WTC11 (cell line): ENCODE measurements around the gene SEC31B. TPM values are rescaled to one million over a fixed set of nuclear protein-coding genes. Genes with fewer than 3 reads are reported as not detected.

Source experiments
- ATAC-seq: fragments of 200-7000 bp; cut with Tn5 transposase; 2 replicates; pipeline ENCODE4 v1.10.0; 2021; ENCODE audit warnings: mild to moderate bottlenecking, moderate library complexity
- CTCF ChIA-PET: fragments of 300-600 bp; sonication (Branson Sonifier 250); formaldehyde crosslinking; loops from one replicate; lab custom pipeline; 2021; ENCODE audit warnings: antibody characterized with exemption; lab: Charles Lee
- POLR2A ChIA-PET: fragments of 350-600 bp; sonication (Branson Sonifier 250); formaldehyde crosslinking; loops from one replicate; lab custom pipeline; 2021; ENCODE audit warnings: antibody characterized with exemption; lab: Charles Lee
- DNase-seq: peaks from one replicate; pipeline ENCODE4 v3.0.0; 2021; ENCODE audit warnings: low spot score
- H3K27ac Mint-ChIP-seq: 2 replicates; pipeline ENCODE4 v1.8.0; 2021; ENCODE audit warnings: mixed read lengths
- H3K27me3 Mint-ChIP-seq: 2 replicates; pipeline ENCODE4 v1.8.0; 2021; ENCODE audit warnings: low read depth, mild to moderate bottlenecking, moderate library complexity, mixed read lengths
- H3K36me3 Mint-ChIP-seq: 2 replicates; pipeline ENCODE4 v1.8.0; 2021; ENCODE audit warnings: mixed read lengths
- H3K4me1 Mint-ChIP-seq: 2 replicates; pipeline ENCODE4 v1.8.0; 2022; ENCODE audit warnings: mixed read lengths
- H3K4me3 Mint-ChIP-seq: 2 replicates; pipeline ENCODE4 v1.8.0; 2021; ENCODE audit warnings: mild to moderate bottlenecking, moderate library complexity, mixed read lengths
- H3K9me3 Mint-ChIP-seq: 2 replicates; pipeline ENCODE4 v1.8.0; 2021; ENCODE audit warnings: mixed read lengths
- CBFB ChIP-seq: sonication (generic); formaldehyde crosslinking; IDR thresholded peaks from 2 replicates; pipeline ENCODE4 v1.8.1; 2022; ENCODE audit warnings: mild to moderate bottlenecking, low read depth, missing genetic modification reagents
- CDX4 ChIP-seq: fragments of 250-450 bp; sonication (Bioruptor Pico); IDR thresholded peaks from 2 replicates; pipeline ENCODE4 v1.9.0; 2021; ENCODE audit warnings: moderate library complexity, mild to moderate bottlenecking, inconsistent platforms, borderline replicate concordance
- CREB1 ChIP-seq: sonication (generic); formaldehyde crosslinking; IDR thresholded peaks from 2 replicates; pipeline ENCODE4 v1.8.0; 2023; ENCODE audit warnings: mild to moderate bottlenecking, missing genetic modification reagents
- FOXJ3 ChIP-seq: sonication (generic); formaldehyde crosslinking; IDR thresholded peaks from 2 replicates; pipeline ENCODE4 v1.9.0; 2021; ENCODE audit warnings: missing genetic modification reagents, mild to moderate bottlenecking, borderline replicate concordance
- HMGXB4 ChIP-seq: sonication (generic); formaldehyde crosslinking; IDR thresholded peaks from 2 replicates; pipeline ENCODE4 v1.8.1; 2023; ENCODE audit warnings: mild to moderate bottlenecking, moderate library complexity, missing genetic modification reagents
- NFE2L1 ChIP-seq: sonication (generic); formaldehyde crosslinking; IDR thresholded peaks from 2 replicates; pipeline ENCODE4 v1.8.1; 2023; ENCODE audit warnings: missing genetic modification reagents
- NR1H2 ChIP-seq: sonication (generic); formaldehyde crosslinking; IDR thresholded peaks from 2 replicates; pipeline ENCODE4 v1.9.0; 2021; ENCODE audit warnings: mild to moderate bottlenecking, moderate library complexity, missing genetic modification reagents
- SMAD4 ChIP-seq: sonication (generic); formaldehyde crosslinking; IDR thresholded peaks from 2 replicates; pipeline ENCODE4 v1.8.0; 2022; ENCODE audit warnings: mild to moderate bottlenecking, missing genetic modification reagents
- SP1 ChIP-seq: sonication (generic); formaldehyde crosslinking; conservative IDR thresholded peaks from 2 replicates; pipeline ENCODE4 v1.8.1; 2022; ENCODE audit warnings: missing genetic modification reagents
- ZBTB21 ChIP-seq: sonication (generic); formaldehyde crosslinking; IDR thresholded peaks from 2 replicates; pipeline ENCODE4 v1.8.1; 2023; ENCODE audit warnings: mild to moderate bottlenecking, missing genetic modification reagents, borderline replicate concordance
- ZNF121 ChIP-seq: sonication (generic); formaldehyde crosslinking; IDR thresholded peaks from 2 replicates; pipeline ENCODE4 v1.8.0; 2023; ENCODE audit warnings: missing genetic modification reagents
- ZNF219 ChIP-seq: sonication (generic); formaldehyde crosslinking; IDR thresholded peaks from 2 replicates; pipeline ENCODE4 v1.8.0; 2023; ENCODE audit warnings: missing genetic modification reagents, mild to moderate bottlenecking, borderline replicate concordance
- ZNF263 ChIP-seq: sonication (generic); formaldehyde crosslinking; IDR thresholded peaks from 2 replicates; pipeline ENCODE4 v1.8.1; 2022; ENCODE audit warnings: low read depth, mild to moderate bottlenecking, moderate library complexity, missing genetic modification reagents
- ZNF317 ChIP-seq: sonication (generic); formaldehyde crosslinking; IDR thresholded peaks from 2 replicates; pipeline ENCODE4 v1.8.1; 2023; ENCODE audit warnings: low read depth, mild to moderate bottlenecking, moderate library complexity, missing genetic modification reagents, borderline replicate concordance
- total RNA-seq: library from RNA; stranded (reverse); gene quantifications from 3 replicates; pipeline ENCODE4 v1.2.3, GENCODE V29; 2021
- TF ChIP-seq, protein P1 (sequence below): sonication (generic); formaldehyde crosslinking; IDR thresholded peaks from 2 replicates; pipeline ENCODE4 v1.8.1; 2023; ENCODE audit warnings: mild to moderate bottlenecking, missing genetic modification reagents, moderate library complexity
- TF ChIP-seq, protein P2 (sequence below): sonication (generic); formaldehyde crosslinking; IDR thresholded peaks from 2 replicates; pipeline ENCODE4 v1.8.1; 2022; ENCODE audit warnings: low read depth, mild to moderate bottlenecking, moderate library complexity, missing genetic modification reagents, borderline replicate concordance
- TF ChIP-seq, protein P3 (sequence below): fragments of 200-600 bp; IDR thresholded peaks from 2 replicates; pipeline ENCODE4 v1.8.0; 2022; ENCODE audit warnings: antibody characterized with exemption

SEC31B gene
- total RNA-seq, 1 experiment from 2014 or later: 6.7 TPM

- ChIA-PET POLR2A (no interaction called here), CTCF (interaction anchor here (0.6 to 2.7 kb wide), 3 partner anchors 7 to 13 kb away, joined by 3 to 16 read pairs (median 3); partner anchors contain the start of gene HIF1AN)
- Mint-ChIP-seq H3K4me1 (peaks cover 13% of the 10 kb centered on the region), H3K9me3 (no peaks in the 10 kb centered on the region), H3K27me3 (no peaks in the 10 kb centered on the region), H3K36me3 (peaks cover 26% of the 10 kb centered on the region), H3K27ac (no peak overlapping the region), H3K4me3 (peak overlapping the region; percentile 99)
- ATAC-seq (no peak), DNase-seq (no peak)
- no peak for TF ChIP-seq SMAD4 (CRISPR knock-in tag)
- TF ChIP-seq CDX4 (CRISPR knock-in tag): no peak
- TF ChIP-seq ZNF121 (CRISPR knock-in tag): no peak
- no peak for TF ChIP-seq HMGXB4 (CRISPR knock-in tag)
- no peak for TF ChIP-seq CBFB
Observed at GRCh38 chr10:100528123-100528886, 8.6 kb upstream of the SEC31B start.

DNA sequence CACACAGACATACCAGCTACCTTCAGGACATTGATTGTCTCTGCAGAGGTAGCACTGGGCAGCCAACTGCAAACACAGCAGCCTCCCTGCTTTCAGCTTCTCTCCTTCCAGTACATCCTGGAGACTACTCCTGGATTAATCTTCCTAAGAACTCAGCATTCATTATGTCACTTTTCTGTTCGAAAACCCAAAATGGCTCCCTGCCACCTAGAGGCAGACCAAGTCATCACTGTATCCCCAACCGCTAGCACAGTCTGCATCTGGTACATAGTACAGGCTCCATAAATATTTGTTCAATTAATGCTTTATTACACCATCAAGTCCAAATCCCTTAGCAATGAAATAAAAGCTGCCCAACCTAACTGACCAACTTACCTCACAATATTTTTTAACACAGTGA lies 5.0 kb upstream of the SEC31B start:
- no peak for ATAC-seq
- TF ChIP-seq, protein P1, sequence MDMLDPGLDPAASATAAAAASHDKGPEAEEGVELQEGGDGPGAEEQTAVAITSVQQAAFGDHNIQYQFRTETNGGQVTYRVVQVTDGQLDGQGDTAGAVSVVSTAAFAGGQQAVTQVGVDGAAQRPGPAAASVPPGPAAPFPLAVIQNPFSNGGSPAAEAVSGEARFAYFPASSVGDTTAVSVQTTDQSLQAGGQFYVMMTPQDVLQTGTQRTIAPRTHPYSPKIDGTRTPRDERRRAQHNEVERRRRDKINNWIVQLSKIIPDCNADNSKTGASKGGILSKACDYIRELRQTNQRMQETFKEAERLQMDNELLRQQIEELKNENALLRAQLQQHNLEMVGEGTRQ (CRISPR knock-in tag): no peak
- H3K27me3 Mint-ChIP-seq: peaks cover 15% of the 10 kb centered on the region
- peaks cover 6% of the 10 kb centered on the region for H3K4me1 Mint-ChIP-seq
- H3K36me3 Mint-ChIP-seq: peaks cover 26% of the 10 kb centered on the region
- H3K4me3 Mint-ChIP-seq: no peak overlapping the region
- H3K27ac Mint-ChIP-seq: no peak overlapping the region
- no peaks in the 10 kb centered on the region for H3K9me3 Mint-ChIP-seq
- ChIA-PET POLR2A (no interaction called here), CTCF (interaction anchor here (3.4 kb wide), 1 partner anchor 11 kb away, joined by 10 read pairs; the partner anchor contains the start of gene HIF1AN)
- DNase-seq: no peak

DNA sequence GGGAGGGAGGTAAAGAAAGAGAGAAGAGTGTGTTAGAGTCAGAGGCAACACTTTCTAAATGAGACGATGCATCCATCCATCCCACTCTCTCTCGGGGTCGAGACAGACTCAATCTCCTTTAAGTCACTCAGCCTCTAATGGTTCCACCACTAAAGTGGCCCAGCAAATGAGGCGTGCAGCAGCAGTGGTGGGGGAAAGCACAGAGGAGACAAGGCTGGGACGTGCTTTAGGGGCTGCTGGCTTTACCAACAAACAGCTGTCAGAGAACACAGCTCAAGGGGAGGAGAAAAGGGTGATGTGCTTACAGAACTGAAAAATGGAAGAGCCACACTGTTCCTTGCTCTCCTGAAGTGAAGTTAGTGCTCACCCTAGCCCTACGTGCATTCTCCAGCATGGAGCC lies 4.5 kb upstream of the SEC31B start:
- H3K27me3 Mint-ChIP-seq: peaks cover 17% of the 10 kb centered on the region
- no peak overlapping the region for H3K4me3 Mint-ChIP-seq
- CTCF ChIA-PET: interaction anchor here (3.4 kb wide), 1 partner anchor 12 kb away, joined by 10 read pairs; the partner anchor contains the start of gene HIF1AN
- no peaks in the 10 kb centered on the region for H3K9me3 Mint-ChIP-seq
- POLR2A ChIA-PET: no interaction called here
- H3K27ac Mint-ChIP-seq: no peak overlapping the region
- no peak for TF ChIP-seq ZNF219 (CRISPR knock-in tag)
- TF ChIP-seq FOXJ3 (CRISPR knock-in tag): no peak
- TF ChIP-seq, protein P2, sequence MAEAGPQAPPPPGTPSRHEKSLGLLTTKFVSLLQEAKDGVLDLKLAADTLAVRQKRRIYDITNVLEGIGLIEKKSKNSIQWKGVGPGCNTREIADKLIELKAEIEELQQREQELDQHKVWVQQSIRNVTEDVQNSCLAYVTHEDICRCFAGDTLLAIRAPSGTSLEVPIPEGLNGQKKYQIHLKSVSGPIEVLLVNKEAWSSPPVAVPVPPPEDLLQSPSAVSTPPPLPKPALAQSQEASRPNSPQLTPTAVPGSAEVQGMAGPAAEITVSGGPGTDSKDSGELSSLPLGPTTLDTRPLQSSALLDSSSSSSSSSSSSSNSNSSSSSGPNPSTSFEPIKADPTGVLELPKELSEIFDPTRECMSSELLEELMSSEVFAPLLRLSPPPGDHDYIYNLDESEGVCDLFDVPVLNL (CRISPR knock-in tag): no peak
- TF ChIP-seq, protein P3, sequence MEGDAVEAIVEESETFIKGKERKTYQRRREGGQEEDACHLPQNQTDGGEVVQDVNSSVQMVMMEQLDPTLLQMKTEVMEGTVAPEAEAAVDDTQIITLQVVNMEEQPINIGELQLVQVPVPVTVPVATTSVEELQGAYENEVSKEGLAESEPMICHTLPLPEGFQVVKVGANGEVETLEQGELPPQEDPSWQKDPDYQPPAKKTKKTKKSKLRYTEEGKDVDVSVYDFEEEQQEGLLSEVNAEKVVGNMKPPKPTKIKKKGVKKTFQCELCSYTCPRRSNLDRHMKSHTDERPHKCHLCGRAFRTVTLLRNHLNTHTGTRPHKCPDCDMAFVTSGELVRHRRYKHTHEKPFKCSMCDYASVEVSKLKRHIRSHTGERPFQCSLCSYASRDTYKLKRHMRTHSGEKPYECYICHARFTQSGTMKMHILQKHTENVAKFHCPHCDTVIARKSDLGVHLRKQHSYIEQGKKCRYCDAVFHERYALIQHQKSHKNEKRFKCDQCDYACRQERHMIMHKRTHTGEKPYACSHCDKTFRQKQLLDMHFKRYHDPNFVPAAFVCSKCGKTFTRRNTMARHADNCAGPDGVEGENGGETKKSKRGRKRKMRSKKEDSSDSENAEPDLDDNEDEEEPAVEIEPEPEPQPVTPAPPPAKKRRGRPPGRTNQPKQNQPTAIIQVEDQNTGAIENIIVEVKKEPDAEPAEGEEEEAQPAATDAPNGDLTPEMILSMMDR: no peak
- TF ChIP-seq ZBTB21 (CRISPR knock-in tag): no peak
- no peak for TF ChIP-seq SP1 (CRISPR knock-in tag)
- no peak for TF ChIP-seq CREB1 (CRISPR knock-in tag)
- no peak for TF ChIP-seq ZNF317 (CRISPR knock-in tag)
- no peak for TF ChIP-seq CDX4 (CRISPR knock-in tag)
- no peak for TF ChIP-seq NFE2L1 (CRISPR knock-in tag)
- TF ChIP-seq NR1H2 (CRISPR knock-in tag): no peak
- no peak for TF ChIP-seq ZNF263 (CRISPR knock-in tag)
- TF ChIP-seq, all 79 proteins: peak for 0
- ATAC-seq (no peak), DNase-seq (no peak)
- H3K36me3 Mint-ChIP-seq: peaks cover 26% of the 10 kb centered on the region
- H3K4me1 Mint-ChIP-seq: peaks cover 6% of the 10 kb centered on the region
